ENCODE data around the gene AGRN.
"Not testable (repeated sequence)": the region's sequence is repeated elsewhere in the genome, so short reads cannot be mapped to it uniquely, and the experiment has no call there.

Gene AGRN

DNA sequence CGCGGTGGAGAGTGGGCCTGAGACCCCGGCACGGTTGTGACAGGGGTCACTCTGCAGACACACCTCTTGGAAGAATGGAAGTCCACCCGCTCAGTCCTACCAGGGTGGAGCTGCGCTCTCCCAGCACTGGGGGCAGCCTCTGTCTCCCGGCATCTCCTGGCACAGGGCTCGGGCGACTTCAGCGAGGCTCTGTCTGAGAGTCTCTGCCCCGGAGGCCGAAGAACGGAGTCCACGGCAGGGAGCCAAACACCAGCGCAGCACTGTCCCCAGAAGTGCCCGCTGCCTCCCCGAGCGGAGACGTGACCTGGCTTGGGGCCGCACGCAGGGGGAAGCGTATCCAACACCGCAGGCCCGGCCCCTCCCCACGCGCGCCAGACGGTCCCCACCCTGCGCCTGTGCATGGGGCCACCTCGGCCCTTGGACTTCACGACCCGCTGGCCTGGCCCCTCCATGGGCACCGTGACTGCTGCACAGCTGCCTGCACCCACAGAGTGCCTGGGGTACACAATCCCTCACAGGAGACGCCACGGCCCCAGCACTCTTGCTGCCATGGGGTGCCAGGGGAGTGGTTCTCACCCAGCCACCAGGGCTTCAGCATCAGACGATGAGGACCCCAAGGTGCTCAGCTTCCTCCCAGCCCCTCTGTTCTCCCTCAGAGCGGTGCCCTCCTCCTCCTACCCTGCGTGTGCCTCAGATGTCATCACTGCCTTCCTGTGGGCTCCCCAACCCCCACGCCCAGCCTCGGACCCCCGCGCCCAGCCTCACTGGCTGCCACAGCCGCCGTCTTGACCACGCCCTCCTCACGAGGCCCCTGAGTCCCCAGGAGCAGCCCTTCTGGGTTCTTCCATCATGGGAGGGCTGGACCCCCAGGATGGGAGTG, 69.1 kb downstream of the AGRN start:
- DNase-seq = no peak

GRCh38 chr1:1089731-1090423, 70.0 kb downstream of the AGRN start:
- DNase-seq = no peak

DNA sequence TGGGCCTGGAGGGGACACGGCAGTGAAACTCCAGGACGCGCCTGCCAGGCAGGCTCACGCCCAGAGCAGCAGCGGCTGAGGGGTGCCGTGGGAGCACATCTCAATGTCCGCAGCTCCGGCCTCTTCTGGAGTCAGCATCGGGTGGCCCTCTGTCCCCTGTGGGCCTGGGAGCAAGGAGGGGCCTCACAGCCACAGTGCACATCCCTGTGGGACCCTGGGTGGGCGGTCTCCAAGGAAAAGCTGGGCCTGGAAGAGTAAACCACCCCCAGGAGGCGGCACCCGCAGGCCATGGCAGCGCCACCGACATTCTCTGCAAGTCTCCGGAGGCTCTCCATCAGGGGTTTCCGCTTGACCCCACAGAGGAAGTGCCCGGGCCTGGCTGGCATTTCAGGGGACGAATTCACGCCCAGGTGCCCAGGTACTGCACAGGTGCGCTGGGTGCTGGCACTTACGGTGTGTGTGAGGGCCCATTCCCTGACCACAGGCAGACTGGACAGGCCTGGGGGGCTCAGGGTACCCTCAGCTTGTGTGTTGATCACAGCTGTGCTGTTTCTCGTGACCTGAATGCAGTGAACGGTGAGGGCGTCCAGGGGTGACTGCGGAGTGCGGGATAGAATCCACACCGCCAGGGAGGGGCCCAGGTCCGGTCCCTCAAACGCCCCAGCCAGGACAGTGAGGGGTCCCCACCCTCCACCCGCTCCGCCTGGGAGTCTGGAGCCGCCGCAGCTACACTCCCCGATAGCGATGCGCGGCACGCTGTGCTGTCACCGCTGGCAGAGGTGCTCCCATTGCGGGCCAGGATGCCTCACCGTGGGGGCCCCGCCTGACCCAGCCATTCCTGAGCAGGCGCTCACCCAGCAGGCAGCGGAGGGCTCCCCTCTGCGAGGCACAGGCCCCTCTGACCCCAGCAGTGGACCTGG, 70.8 kb downstream of the AGRN start:
- no peak for DNase-seq

DNA sequence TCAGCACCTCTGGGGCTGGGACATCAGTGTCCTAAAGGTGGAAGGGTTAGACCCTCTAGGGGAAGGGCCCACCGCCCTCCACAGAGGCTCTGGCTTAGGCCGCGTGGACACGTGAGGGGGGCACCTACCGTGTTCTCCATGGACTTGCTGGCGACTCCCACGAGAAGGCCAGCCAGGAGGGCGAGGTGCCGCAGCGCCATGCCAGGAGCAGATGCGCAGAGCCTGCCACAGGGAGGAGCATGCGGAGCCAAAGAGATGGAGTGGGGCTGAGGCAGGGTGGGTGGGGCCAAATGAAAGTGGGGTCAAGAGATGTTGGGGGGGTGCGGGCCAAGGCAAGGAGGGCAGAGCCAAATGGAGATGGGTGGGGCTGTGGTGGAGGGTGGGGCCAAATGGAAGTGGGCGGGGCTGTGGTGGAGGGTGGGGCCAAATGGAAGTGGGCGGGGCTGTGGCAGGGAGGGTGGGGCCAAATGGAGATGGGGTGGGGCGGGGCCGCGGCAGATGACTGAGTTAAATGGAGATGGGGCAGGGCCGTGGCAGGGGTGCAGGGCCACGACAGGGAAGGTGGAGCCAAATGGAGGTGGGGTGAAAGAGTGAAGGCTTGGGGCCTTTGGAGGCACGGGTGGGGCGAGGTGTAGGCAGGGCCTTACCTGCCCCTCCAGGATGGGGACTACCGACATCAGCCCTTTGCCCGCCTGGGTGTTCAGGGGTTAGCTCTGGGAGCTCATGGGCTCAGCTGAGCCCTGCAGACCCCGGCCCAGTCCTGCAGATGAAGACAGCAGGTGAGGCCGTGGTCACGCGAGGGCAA, 71.6 kb downstream of the AGRN start:
- DNase-seq = peak in 1 of 56 donors; percentile 12

DNA sequence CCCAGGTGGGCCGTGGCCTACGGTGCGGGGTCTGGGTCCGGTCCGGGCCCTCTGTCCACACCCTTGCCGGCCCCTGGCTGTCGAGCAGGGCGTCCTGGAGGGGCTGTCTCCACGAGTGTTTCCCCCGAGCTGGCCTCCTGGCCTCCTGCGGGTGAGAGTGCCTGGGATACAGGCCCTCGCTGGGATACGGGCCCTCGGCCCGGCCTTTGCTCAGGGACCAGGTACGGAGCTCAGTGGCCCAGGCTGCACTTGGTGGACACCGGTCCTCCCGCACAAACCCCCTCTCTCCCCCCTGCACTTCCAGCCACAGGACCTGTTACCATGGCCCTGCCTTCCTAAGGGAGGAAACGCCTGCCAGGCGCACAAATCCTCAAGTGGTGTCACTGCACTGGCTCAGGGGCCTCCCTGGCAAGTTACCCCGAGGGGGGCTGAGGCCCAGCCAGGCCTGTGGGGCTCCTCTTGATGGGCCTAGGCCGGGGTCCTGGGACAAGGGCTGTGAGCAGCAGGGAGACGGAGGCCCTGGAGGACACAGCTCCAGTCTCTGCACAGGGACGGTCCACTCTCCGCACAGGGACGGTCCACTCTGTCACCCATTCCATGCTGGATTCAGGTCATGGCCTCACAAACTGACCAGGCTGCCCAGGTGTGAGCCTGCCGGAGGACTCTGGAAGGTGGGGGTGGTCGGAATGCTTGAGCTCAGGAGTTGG, 72.4 kb downstream of the AGRN start:
- DNase-seq = no peak

DNA sequence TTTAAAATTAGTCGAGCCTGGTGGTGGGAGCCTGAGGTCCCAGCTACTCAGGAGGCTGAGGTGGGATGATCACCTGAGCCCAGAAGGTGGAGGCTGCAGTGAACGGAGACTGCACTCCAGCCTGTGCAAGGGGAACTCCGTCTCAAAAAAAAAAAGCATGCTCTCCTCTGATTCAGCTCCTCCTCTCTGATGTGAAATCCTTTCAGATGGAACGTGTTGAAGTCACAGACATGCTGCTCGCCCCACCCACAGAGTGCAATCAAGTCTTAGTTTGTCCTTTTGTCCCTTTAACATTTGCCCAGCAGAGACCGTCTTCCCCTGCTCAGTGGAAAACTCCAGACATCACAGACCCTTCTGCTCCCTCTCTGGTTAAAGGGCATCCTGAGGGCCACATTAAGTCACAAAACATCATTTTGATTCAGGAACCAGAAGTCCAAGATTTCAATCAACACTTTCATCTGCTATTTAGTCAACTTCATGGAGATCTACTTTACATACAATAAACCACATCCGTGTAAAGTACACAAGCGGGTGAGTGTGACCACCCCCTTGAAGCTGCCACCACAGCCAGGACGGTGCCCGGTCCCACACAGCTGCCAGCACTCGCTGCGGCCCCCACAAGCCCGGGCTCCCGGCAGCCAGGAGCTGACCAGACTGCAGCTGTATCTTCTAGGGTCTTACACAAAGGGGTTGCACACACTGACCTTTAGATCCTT, 73.1 kb downstream of the AGRN start:
- DNase-seq = no peak

DNA sequence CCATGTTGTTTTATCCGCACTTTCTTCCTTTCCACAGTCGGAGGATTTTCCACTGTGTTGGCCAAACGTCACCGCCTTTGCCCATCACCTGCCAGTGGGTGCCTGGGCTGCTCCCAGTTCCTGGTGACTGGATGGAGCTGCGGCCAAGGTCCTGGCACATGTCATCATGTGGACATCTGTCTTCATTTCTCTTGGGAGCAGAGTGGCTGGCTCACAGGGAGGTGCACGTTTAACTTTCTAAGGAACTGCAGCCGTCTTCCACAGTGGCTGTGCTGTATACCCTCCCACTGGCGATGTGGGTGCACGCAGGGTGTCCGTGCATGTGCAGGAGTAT, 73.7 kb downstream of the AGRN start:
- no peak for DNase-seq

GRCh38 chr1:1094981-1095380, 75.1 kb downstream of the AGRN start:
- DNase-seq = no peak

DNA sequence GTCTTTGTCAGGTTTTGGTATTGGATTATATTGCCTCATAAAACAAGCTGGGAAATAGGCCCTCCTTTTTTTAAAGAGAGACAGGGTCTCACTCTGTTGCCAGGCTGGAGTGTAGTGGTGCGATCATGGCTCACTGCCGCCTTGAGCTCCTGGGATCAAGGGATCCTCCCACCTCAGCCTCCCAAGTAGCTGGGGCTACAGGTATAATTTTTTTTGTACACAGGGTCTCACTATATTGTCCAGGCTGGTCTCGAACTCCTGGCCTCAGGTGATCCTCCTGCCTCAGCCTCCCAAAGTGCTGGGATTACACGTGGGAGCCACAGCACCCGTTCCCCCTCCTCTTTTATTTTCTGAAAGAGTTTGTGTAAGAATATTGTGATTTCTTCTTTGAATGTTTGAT, 76.2 kb downstream of the AGRN start:
- DNase-seq = not testable (repeated sequence)

- no peak for DNase-seq
Measured at GRCh38 chr1:1098681-1099421, 78.9 kb downstream of the AGRN start.

DNA sequence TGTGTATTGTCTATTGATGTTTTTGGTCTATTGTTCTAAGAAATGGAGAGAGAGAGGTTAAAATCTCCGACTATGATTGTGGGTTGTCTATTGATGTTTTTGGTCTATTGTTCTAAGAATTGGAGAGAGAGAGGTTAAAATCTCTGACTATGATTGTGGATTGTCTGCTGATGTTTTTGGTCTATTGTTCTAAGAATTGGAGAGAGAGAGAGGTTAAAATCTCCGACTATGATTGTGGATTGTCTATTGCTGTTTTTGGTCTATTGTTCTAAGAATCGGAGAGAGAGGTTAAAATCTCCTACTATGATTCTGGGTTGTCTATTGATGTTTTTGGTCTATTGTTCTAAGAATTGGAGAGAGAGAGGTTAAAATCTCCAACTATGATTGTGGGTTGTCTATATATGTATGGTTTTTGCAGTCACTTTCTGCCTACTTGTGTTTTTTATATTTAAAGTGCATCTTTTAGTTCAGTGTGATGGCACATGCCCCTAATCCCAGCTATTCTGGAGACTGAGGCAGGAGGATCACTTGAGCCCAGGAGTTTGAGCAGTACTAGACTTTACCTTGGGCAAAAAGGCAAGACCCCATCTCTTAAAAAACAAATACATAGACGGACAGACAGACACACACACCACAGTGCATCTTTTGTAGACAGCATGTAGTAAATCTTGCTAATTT, 79.7 kb downstream of the AGRN start:
- DNase-seq = no peak

DNA sequence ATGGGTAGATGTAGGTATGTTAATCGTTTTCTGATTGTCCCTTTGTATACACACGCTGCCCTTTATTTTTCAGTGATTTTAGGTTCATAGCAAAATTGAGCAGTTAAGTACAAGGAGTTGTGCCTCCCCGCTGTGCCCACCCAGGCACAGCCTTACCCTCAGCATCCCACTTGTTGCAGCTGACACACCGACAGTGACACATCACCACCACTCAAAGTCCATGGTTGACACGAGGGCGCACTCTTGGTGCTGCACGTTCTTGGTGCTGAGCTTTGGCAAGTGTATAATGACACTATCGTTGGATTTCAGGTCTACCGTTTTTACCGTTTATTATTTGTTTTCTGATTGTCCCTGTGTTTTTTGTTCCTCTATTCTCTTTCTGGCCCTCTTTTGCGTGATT, 80.4 kb downstream of the AGRN start:
- no peak for DNase-seq

DNA sequence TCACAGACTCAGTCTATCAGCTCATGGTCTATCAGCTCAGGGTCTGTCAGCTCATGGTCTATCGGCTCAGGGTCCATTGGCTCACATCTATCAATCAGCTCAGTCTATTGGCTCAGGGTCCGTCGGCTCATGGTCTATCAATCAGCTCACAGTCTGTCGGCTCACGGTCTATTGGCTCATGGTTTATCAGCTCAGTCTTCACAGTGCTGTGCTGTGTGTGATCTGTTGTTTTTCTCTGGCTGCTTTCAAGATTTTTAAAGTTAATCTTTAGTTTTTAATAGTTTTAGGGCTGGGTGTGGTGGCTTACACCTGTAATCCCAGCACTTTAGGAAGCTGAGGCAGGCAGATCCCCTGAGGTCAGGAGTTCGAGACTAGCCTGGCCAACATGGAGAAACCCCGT, 81.6 kb downstream of the AGRN start:
- no peak for DNase-seq

GRCh38 chr1:1104152-1104551, 84.2 kb downstream of the AGRN start:
- not testable (repeated sequence) for DNase-seq
